ENCODE data around the gene PLXND1.

PLXND1 gene

GRCh38 chr3:129581623-129582022, 24.9 kb downstream of the PLXND1 start:
- DNase-seq, result no peak

GRCh38 chr3:129579991-129580390, 26.5 kb downstream of the PLXND1 start:
- no peak for DNase-seq

- peak; percentile 64 for DNase-seq
These were observed 28.3 kb downstream of the PLXND1 start for GRCh38 chr3:129577925-129578786.

GRCh38 chr3:129577366-129577765, 29.1 kb downstream of the PLXND1 start:
- DNase-seq, result no peak

- peak; percentile 81 for DNase-seq
These were observed 29.7 kb downstream of the PLXND1 start for GRCh38 chr3:129576514-129577352.

GRCh38 chr3:129575997-129576384, 30.5 kb downstream of the PLXND1 start:
- DNase-seq, result no peak

- no peak for DNase-seq
These were observed 31.1 kb downstream of the PLXND1 start for GRCh38 chr3:129575233-129575996.

GRCh38 chr3:129574206-129574605, 32.3 kb downstream of the PLXND1 start:
- DNase-seq, result no peak

- no peak for DNase-seq
These were observed 33.0 kb downstream of the PLXND1 start for GRCh38 chr3:129573493-129573892.

- DNase-seq, result no peak
These were observed 33.9 kb downstream of the PLXND1 start for GRCh38 chr3:129572603-129573002.

- no peak for DNase-seq
These were observed 34.6 kb downstream of the PLXND1 start for GRCh38 chr3:129571605-129572547.

- DNase-seq, result no peak
These were observed 36.6 kb downstream of the PLXND1 start for GRCh38 chr3:129569856-129570255.

GRCh38 chr3:129567939-129568338, 38.5 kb downstream of the PLXND1 start:
- DNase-seq, result no peak

- no peak for DNase-seq
These were observed 39.2 kb downstream of the PLXND1 start for GRCh38 chr3:129567176-129567705.

GRCh38 chr3:129565902-129566301, 40.6 kb downstream of the PLXND1 start:
- no peak for DNase-seq

GRCh38 chr3:129564981-129565644, 41.4 kb downstream of the PLXND1 start:
- DNase-seq, result no peak

- DNase-seq, result no peak
These were observed 42.5 kb downstream of the PLXND1 start for GRCh38 chr3:129563850-129564535.

- DNase-seq, result no peak
These were observed 43.1 kb downstream of the PLXND1 start for GRCh38 chr3:129563332-129563731.

- no peak for DNase-seq
These were observed 43.7 kb downstream of the PLXND1 start for GRCh38 chr3:129562803-129563202.

- no peak for DNase-seq
These were observed 44.7 kb downstream of the PLXND1 start for GRCh38 chr3:129561619-129562248.

Measured in activated CD8-positive, alpha-beta memory T cell treated with anti-CD3 and anti-CD28 coated beads for 24 hours (primary cell).